Neural cell (in vitro differentiated cells): ENCODE results near the gene UCK2. TPM values are rescaled to one million over a fixed set of nuclear protein-coding genes. Genes with fewer than 3 reads are reported as not detected.

Source experiments
- H2AFZ ChIP-seq: fragments of 200-600, 300-800 bp; sonication (generic), shearing (Covaris generic); 2 replicates; pipeline ENCODE4 v1.6.0; 2014; ENCODE audit warnings: low read depth, mild to moderate bottlenecking, antibody characterized with exemption, low read length, moderate library complexity
- H3F3A ChIP-seq: fragments of 200-600 bp; shearing (Covaris generic); 2 replicates; pipeline ENCODE4 v1.6.1; 2016; ENCODE audit warnings: mild to moderate bottlenecking, moderate library complexity, mixed read lengths, antibody characterized with exemption, low read length; ENCODE audit not compliant: insufficient read depth, poor library complexity, severe bottlenecking
- H3K27ac ChIP-seq: fragments of 200-600, 300-800 bp; sonication (generic), shearing (Covaris generic); 2 replicates; pipeline ENCODE4 v1.5.1; 2014; ENCODE audit warnings: mild to moderate bottlenecking, low read length, moderate library complexity
- H3K27me3 ChIP-seq: fragments of 300-800, 200-600 bp; sonication (generic), shearing (Covaris generic); 2 replicates; pipeline ENCODE4 v1.6.0; 2014; ENCODE audit warnings: mild to moderate bottlenecking, low read depth, low read length, moderate library complexity; ENCODE audit not compliant: insufficient read depth
- H3K36me3 ChIP-seq: fragments of 300-800, 200-600 bp; sonication (generic), shearing (Covaris generic); 2 replicates; pipeline ENCODE4 v1.5.1; 2014; ENCODE audit warnings: mild to moderate bottlenecking, antibody characterized with exemption, low read length, moderate library complexity; ENCODE audit not compliant: insufficient read depth
- H3K4me2 ChIP-seq: fragments of 300-800, 200-600 bp; sonication (generic), shearing (Covaris generic); 2 replicates; pipeline ENCODE4 v1.6.0; 2014; ENCODE audit warnings: mild to moderate bottlenecking, low read length
- H3K4me3 ChIP-seq: fragments of 300-800, 200-600 bp; sonication (generic), shearing (Covaris generic); 2 replicates; pipeline ENCODE4 v1.5.1; 2014; ENCODE audit warnings: mild to moderate bottlenecking, low read length, moderate library complexity
- H3K79me2 ChIP-seq: fragments of 200-600 bp; shearing (Covaris generic); replicated peaks from 2 replicates; pipeline ENCODE4 v1.6.0; 2014; ENCODE audit warnings: mild to moderate bottlenecking, low read length, moderate library complexity; ENCODE audit not compliant: insufficient read depth
- H3K9ac ChIP-seq: fragments of 300-800, 200-600 bp; sonication (generic), shearing (Covaris generic); 2 replicates; pipeline ENCODE4 v1.6.1; 2016; ENCODE audit warnings: mild to moderate bottlenecking, low read length, mixed read lengths
- H3K9me2 ChIP-seq: fragments of 200-600 bp; shearing (Covaris generic); 2 replicates; pipeline ENCODE4 v1.6.1; 2016; ENCODE audit warnings: mild to moderate bottlenecking, low read length, mixed read lengths; ENCODE audit not compliant: insufficient read depth
- H3K9me3 ChIP-seq: fragments of 200-600, 300-800 bp; sonication (generic), shearing (Covaris generic); 2 replicates; pipeline ENCODE4 v1.6.1; 2016; ENCODE audit warnings: mild to moderate bottlenecking, mixed run types, low read length, moderate library complexity, mixed read lengths
- H4K20me1 ChIP-seq: fragments of 200-600 bp; shearing (Covaris generic); 2 replicates; pipeline ENCODE4 v1.6.1; 2016; ENCODE audit warnings: mild to moderate bottlenecking, mixed run types; ENCODE audit not compliant: insufficient read depth
- CTCF ChIP-seq: fragments of 450-650 bp; IDR thresholded peaks from 2 replicates; pipeline ENCODE4 v1.5.1; 2014; ENCODE audit warnings: antibody characterized with exemption, mild to moderate bottlenecking, moderate library complexity; ENCODE audit not compliant: poor library complexity, severe bottlenecking
- EP300 ChIP-seq: fragments of 450-650 bp; conservative IDR thresholded peaks from 2 replicates; pipeline ENCODE4 v1.6.1; 2014; ENCODE audit warnings: antibody characterized with exemption, mild to moderate bottlenecking, moderate library complexity; ENCODE audit not compliant: poor library complexity, severe bottlenecking
- EZH2 ChIP-seq: fragments of 200-600, 300-800 bp; shearing (Covaris generic), sonication (generic); IDR thresholded peaks from 2 replicates; pipeline ENCODE4 v1.6.1; 2014; ENCODE audit warnings: antibody characterized with exemption, low read length, borderline replicate concordance, mild to moderate bottlenecking; ENCODE audit not compliant: insufficient read depth, poor library complexity, severe bottlenecking
- MXI1 ChIP-seq: fragments of 450-650 bp; conservative IDR thresholded peaks from 2 replicates; pipeline ENCODE4 v1.6.1; 2014; ENCODE audit warnings: antibody characterized with exemption, mild to moderate bottlenecking; ENCODE audit not compliant: poor library complexity, severe bottlenecking
- POLR2AphosphoS5 ChIP-seq: IDR thresholded peaks from 2 replicates; pipeline ENCODE4 v1.6.1; 2012
- RAD21 ChIP-seq: fragments of 450-650 bp; conservative IDR thresholded peaks from 2 replicates; pipeline ENCODE4 v1.6.1; 2014; ENCODE audit warnings: antibody characterized with exemption, mild to moderate bottlenecking, moderate library complexity
- SMC3 ChIP-seq: fragments of 450-650 bp; conservative IDR thresholded peaks from 2 replicates; pipeline ENCODE4 v1.6.1; 2014; ENCODE audit warnings: antibody characterized with exemption, mild to moderate bottlenecking, moderate library complexity; ENCODE audit not compliant: poor library complexity
- TAF1 ChIP-seq: IDR thresholded peaks from 2 replicates; pipeline ENCODE4 v1.6.1; 2012; ENCODE audit warnings: low read depth
- polyA plus RNA-seq: library from polyadenylated mRNA; depleted of rRNA; stranded (reverse); fragments of >200 nt; gene quantifications from 2 replicates; pipeline ENCODE4 v1.2.3, GENCODE V29; 2014
- TF ChIP-seq, protein P1 (sequence below): IDR thresholded peaks from 2 replicates; pipeline ENCODE4 v1.6.1; 2012; ENCODE audit warnings: borderline replicate concordance

UCK2 gene
- polyA plus RNA-seq, 1 donor from 2014 or later, result 36.0 TPM

DNA sequence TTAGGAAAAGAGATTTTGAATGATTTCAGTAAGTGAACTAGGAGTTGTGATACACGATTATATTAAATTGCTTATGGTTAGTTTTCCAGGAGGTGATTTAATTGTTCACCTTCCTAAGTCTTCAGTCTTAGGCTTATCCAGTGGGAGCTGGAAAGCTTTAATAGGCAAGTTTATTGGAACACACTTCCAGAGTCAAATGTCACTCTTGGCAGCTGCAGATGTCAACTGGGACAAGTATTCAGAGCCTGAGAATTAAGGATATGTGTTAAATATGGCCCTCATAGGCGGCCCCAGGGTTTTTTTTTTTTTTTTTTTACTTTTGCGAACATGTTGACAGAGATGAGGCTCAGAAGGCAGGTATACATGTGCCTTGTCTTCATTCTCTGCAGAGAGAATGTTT, 29.2 kb downstream of the UCK2 start:
- H3K4me3 ChIP-seq, result no peak overlapping the region
- TF ChIP-seq SMC3 (no peak), TAF1 (no peak), EZH2 (no peak), RAD21 (no peak)
- TF ChIP-seq, protein P1, sequence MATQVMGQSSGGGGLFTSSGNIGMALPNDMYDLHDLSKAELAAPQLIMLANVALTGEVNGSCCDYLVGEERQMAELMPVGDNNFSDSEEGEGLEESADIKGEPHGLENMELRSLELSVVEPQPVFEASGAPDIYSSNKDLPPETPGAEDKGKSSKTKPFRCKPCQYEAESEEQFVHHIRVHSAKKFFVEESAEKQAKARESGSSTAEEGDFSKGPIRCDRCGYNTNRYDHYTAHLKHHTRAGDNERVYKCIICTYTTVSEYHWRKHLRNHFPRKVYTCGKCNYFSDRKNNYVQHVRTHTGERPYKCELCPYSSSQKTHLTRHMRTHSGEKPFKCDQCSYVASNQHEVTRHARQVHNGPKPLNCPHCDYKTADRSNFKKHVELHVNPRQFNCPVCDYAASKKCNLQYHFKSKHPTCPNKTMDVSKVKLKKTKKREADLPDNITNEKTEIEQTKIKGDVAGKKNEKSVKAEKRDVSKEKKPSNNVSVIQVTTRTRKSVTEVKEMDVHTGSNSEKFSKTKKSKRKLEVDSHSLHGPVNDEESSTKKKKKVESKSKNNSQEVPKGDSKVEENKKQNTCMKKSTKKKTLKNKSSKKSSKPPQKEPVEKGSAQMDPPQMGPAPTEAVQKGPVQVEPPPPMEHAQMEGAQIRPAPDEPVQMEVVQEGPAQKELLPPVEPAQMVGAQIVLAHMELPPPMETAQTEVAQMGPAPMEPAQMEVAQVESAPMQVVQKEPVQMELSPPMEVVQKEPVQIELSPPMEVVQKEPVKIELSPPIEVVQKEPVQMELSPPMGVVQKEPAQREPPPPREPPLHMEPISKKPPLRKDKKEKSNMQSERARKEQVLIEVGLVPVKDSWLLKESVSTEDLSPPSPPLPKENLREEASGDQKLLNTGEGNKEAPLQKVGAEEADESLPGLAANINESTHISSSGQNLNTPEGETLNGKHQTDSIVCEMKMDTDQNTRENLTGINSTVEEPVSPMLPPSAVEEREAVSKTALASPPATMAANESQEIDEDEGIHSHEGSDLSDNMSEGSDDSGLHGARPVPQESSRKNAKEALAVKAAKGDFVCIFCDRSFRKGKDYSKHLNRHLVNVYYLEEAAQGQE, result no peak
- no peak overlapping the region for H2AFZ ChIP-seq
- peaks cover 33% of the 10 kb centered on the region for H3K79me2 ChIP-seq
- H3K9me2 ChIP-seq, result no peaks in the 10 kb centered on the region
- H3K27me3 ChIP-seq, result no peaks in the 10 kb centered on the region
- no peaks in the 10 kb centered on the region for H3K9me3 ChIP-seq
- H3K4me2 ChIP-seq, result no peak overlapping the region
- no peaks in the 10 kb centered on the region for H3K36me3 ChIP-seq
- no peaks in the 10 kb centered on the region for H3F3A ChIP-seq
- no peak overlapping the region for H3K27ac ChIP-seq
- no peak overlapping the region for H3K9ac ChIP-seq
- H4K20me1 ChIP-seq, result no peaks in the 10 kb centered on the region

- Histone ChIP-seq H3F3A (no peaks in the 10 kb centered on the region), H3K9ac (no peak overlapping the region), H3K9me2 (no peaks in the 10 kb centered on the region), H3K27ac (no peak overlapping the region), H4K20me1 (no peaks in the 10 kb centered on the region), H2AFZ (no peak overlapping the region), H3K27me3 (no peaks in the 10 kb centered on the region), H3K36me3 (no peaks in the 10 kb centered on the region), H3K4me2 (no peak overlapping the region), H3K79me2 (peaks cover 36% of the 10 kb centered on the region), H3K4me3 (no peak overlapping the region), H3K9me3 (no peaks in the 10 kb centered on the region)
- TF ChIP-seq EZH2, result no peak
- no peak for TF ChIP-seq SMC3
- no peak for TF ChIP-seq POLR2AphosphoS5
- TF ChIP-seq MXI1, result no peak
- TF ChIP-seq, protein P1, result no peak
- TF ChIP-seq TAF1, result no peak
- TF ChIP-seq EP300, result no peak
- TF ChIP-seq CTCF, result no peak
- TF ChIP-seq RAD21, result no peak
Observed at GRCh38 chr1:165857046-165857801, 29.8 kb downstream of the UCK2 start.
